OCI-LY7 (cell line): Measurements from ENCODE around the gene NPEPL1. TPM values are rescaled to one million over a fixed set of nuclear protein-coding genes. Genes with fewer than 3 reads are reported as not detected.

Source experiments
- BruUV-seq: library from RNA; stranded (reverse); fragments of 400-500 nt; replicated peaks from 2 replicates; lab custom pipeline; 2021; lab: Mats Ljungman, UMichigan
- CTCF ChIA-PET: fragments of 300-600 bp; sonication (Branson Sonifier 250); formaldehyde crosslinking; loops from one replicate; lab custom pipeline; 2022; ENCODE audit warnings: antibody characterized with exemption; ENCODE audit not compliant: unreplicated experiment; lab: Charles Lee
- POLR2A ChIA-PET: fragments of 300-600 bp; sonication (Branson Sonifier 250); formaldehyde crosslinking; loops from one replicate; lab custom pipeline; 2022; ENCODE audit warnings: antibody characterized with exemption; lab: Charles Lee
- DNase-seq: peaks from one replicate; pipeline ENCODE4 v3.0.0-alpha.2; 2015; ENCODE audit warnings: low spot score
- H2AFZ ChIP-seq: fragments of 200-600 bp; sonication (generic), shearing (Covaris generic); 2 replicates; pipeline ENCODE4 v1.6.1; 2014; ENCODE audit warnings: mild to moderate bottlenecking, antibody characterized with exemption, low read length, moderate library complexity
- H3K27ac ChIP-seq: fragments of 200-600 bp; sonication (generic); 2 replicates; pipeline ENCODE4 v1.5.1; 2014; ENCODE audit warnings: mixed run types, low read depth, mild to moderate bottlenecking, moderate library complexity, low read length, inconsistent platforms; ENCODE audit not compliant: poor library complexity, severe bottlenecking
- H3K36me3 ChIP-seq: fragments of 200-600 bp; sonication (generic); 2 replicates; pipeline ENCODE4 v1.6.1; 2014; ENCODE audit warnings: mild to moderate bottlenecking, antibody characterized with exemption, low read length, moderate library complexity, mixed read lengths; ENCODE audit not compliant: insufficient read depth
- H3K4me1 ChIP-seq: fragments of 200-600 bp; sonication (generic); 2 replicates; pipeline ENCODE4 v1.5.1; 2014; ENCODE audit warnings: mild to moderate bottlenecking, low read length; ENCODE audit not compliant: insufficient read depth, poor library complexity, severe bottlenecking
- H3K4me2 ChIP-seq: fragments of 200-600 bp; sonication (generic); 2 replicates; pipeline ENCODE4 v1.6.1; 2014; ENCODE audit warnings: mild to moderate bottlenecking, low read length
- H3K4me3 ChIP-seq: fragments of 200-600 bp; sonication (generic); 2 replicates; pipeline ENCODE4 v1.5.1; 2014; ENCODE audit warnings: mild to moderate bottlenecking, low read depth, low read length; ENCODE audit not compliant: poor library complexity, severe bottlenecking
- H3K79me2 ChIP-seq: fragments of 200-600 bp; sonication (generic); 2 replicates; pipeline ENCODE4 v1.6.1; 2016; ENCODE audit warnings: low read depth, mild to moderate bottlenecking, low read length, moderate library complexity, mixed read lengths; ENCODE audit not compliant: insufficient read depth
- H3K9me2 ChIP-seq: fragments of 200-600 bp; sonication (generic); 2 replicates; pipeline ENCODE4 v1.6.1; 2016; ENCODE audit warnings: mild to moderate bottlenecking, low read length, mixed read lengths; ENCODE audit not compliant: insufficient read depth
- H3K9me3 ChIP-seq: fragments of 200-600 bp; sonication (generic); 2 replicates; pipeline ENCODE4 v1.6.1; 2014; ENCODE audit warnings: mild to moderate bottlenecking, mixed run types, low read length, mixed read lengths
- H4K20me1 ChIP-seq: fragments of 200-600 bp; sonication (generic); 2 replicates; pipeline ENCODE4 v1.6.1; 2014; ENCODE audit warnings: mild to moderate bottlenecking, antibody characterized with exemption, low read length, moderate library complexity, mixed read lengths; ENCODE audit not compliant: insufficient read depth
- EZH2phosphoT487 ChIP-seq: fragments of 200-600 bp; sonication (generic); IDR thresholded peaks from 2 replicates; pipeline ENCODE4 v1.6.1; 2018; ENCODE audit warnings: low read depth, borderline replicate concordance, mild to moderate bottlenecking, mixed run types, antibody characterized with exemption, low read length, moderate library complexity, mixed read lengths
- intact Hi-C: fragments of 100-400 bp; cut with micrococcal nuclease; formaldehyde crosslinking; loops from one replicate; pipeline ENCODE4 v1.10.0; 2022; ENCODE audit not compliant: unreplicated experiment
- total RNA-seq, 2 experiments: library from RNA; depleted of rRNA in 1 of 2; stranded (reverse); fragments of >200 nt in 1 of 2; shearing (Covaris generic) in 1 of 2; gene quantifications; 2 replicates each; pipeline ENCODE4 v1.2.3, GENCODE V29; 2014 to 2022
- TF ChIP-seq, protein P1 (sequence below): fragments of 200-600 bp; sonication (generic); conservative IDR thresholded peaks from 2 replicates; pipeline ENCODE4 v1.5.1; 2014; ENCODE audit warnings: mild to moderate bottlenecking, antibody characterized with exemption, low read length, moderate library complexity, mixed read lengths

Gene NPEPL1
- total RNA-seq, 2 experiments from 2014 or later, result 3.4 to 11.5 TPM

- Histone ChIP-seq H3K4me1 (no peaks in the 10 kb centered on the region), H3K27ac (no peak overlapping the region), H3K79me2 (no peaks in the 10 kb centered on the region), H4K20me1 (no peaks in the 10 kb centered on the region), H3K4me2 (no peak overlapping the region), H3K36me3 (no peaks in the 10 kb centered on the region), H3K9me3 (no peaks in the 10 kb centered on the region), H3K9me2 (no peaks in the 10 kb centered on the region), H3K4me3 (no peak overlapping the region), H2AFZ (no peak overlapping the region)
- ChIA-PET CTCF (no interaction called here), POLR2A (interaction anchor here (0.6 kb wide), 1 partner anchor 74 kb away, joined by 3 read pairs; no protein-coding TSS in a partner anchor)
- no peak for DNase-seq
- TF ChIP-seq, protein P1, sequence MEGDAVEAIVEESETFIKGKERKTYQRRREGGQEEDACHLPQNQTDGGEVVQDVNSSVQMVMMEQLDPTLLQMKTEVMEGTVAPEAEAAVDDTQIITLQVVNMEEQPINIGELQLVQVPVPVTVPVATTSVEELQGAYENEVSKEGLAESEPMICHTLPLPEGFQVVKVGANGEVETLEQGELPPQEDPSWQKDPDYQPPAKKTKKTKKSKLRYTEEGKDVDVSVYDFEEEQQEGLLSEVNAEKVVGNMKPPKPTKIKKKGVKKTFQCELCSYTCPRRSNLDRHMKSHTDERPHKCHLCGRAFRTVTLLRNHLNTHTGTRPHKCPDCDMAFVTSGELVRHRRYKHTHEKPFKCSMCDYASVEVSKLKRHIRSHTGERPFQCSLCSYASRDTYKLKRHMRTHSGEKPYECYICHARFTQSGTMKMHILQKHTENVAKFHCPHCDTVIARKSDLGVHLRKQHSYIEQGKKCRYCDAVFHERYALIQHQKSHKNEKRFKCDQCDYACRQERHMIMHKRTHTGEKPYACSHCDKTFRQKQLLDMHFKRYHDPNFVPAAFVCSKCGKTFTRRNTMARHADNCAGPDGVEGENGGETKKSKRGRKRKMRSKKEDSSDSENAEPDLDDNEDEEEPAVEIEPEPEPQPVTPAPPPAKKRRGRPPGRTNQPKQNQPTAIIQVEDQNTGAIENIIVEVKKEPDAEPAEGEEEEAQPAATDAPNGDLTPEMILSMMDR, result no peak
- TF ChIP-seq EZH2phosphoT487, result no peak
- no TSS peak for BruUV-seq
- intact Hi-C loops, result no loop called here
Measured at GRCh38 chr20:58753922-58754551, 61.4 kb downstream of the NPEPL1 start.

GRCh38 chr20:58754584-58754983, 62.0 kb downstream of the NPEPL1 start:
- ChIA-PET POLR2A (no interaction called here), CTCF (no interaction called here)
- no peak overlapping the region for H2AFZ ChIP-seq
- no peaks in the 10 kb centered on the region for H4K20me1 ChIP-seq
- BruUV-seq, result no TSS peak
- H3K4me2 ChIP-seq, result no peak overlapping the region
- no peak for TF ChIP-seq EZH2phosphoT487
- TF ChIP-seq, protein P1, result no peak
- intact Hi-C loops, result no loop called here
- no peaks in the 10 kb centered on the region for H3K9me2 ChIP-seq
- H3K4me1 ChIP-seq, result no peaks in the 10 kb centered on the region
- no peak overlapping the region for H3K27ac ChIP-seq
- no peaks in the 10 kb centered on the region for H3K79me2 ChIP-seq
- H3K9me3 ChIP-seq, result no peaks in the 10 kb centered on the region
- no peak for DNase-seq
- no peak overlapping the region for H3K4me3 ChIP-seq
- H3K36me3 ChIP-seq, result no peaks in the 10 kb centered on the region

GRCh38 chr20:58755062-58755697, 62.6 kb downstream of the NPEPL1 start:
- Histone ChIP-seq H3K36me3 (no peaks in the 10 kb centered on the region), H3K27ac (no peak overlapping the region), H3K9me2 (no peaks in the 10 kb centered on the region), H3K9me3 (no peaks in the 10 kb centered on the region), H3K4me3 (no peak overlapping the region), H3K79me2 (no peaks in the 10 kb centered on the region), H2AFZ (no peak overlapping the region), H3K4me2 (no peak overlapping the region), H4K20me1 (no peaks in the 10 kb centered on the region), H3K4me1 (no peaks in the 10 kb centered on the region)
- ChIA-PET CTCF (no interaction called here), POLR2A (no interaction called here)
- intact Hi-C loops, result no loop called here
- TF ChIP-seq EZH2phosphoT487, result no peak
- TF ChIP-seq, protein P1, result no peak
- no TSS peak for BruUV-seq
- no peak for DNase-seq
